NCI-H2196 treated with DMSO at 0.1 percent for 48 hours (cell line): Measurements from ENCODE around the gene ADCYAP1.

Experiments used
- DNase-seq: peaks from one replicate; lab custom pipeline; 2025; ENCODE audit not compliant: unreplicated experiment; lab: John Stamatoyannopoulos, UW

ADCYAP1 gene

DNA sequence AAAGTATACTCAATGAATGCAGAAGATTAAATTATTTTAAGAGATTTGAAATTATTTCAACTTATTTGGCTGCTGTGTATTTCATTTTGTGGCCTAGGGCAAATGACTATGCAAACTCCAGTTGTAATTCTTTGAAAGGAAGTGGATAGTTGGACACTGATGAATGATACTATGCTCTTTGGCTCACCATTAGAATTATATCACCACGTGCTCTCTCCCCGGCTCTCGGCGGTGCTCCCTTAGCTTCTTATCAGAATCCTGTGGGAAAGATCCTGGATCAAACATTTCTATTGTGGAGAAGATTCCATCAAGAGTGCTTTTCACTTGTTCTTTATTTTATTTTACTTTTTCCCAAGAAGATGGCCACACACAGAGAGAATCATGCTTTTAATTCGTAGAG lies 55.2 kb downstream of the ADCYAP1 start:
- DNase-seq, result no peak
